ENCODE measurements around the gene RAPGEF2.

The RAPGEF2 gene

DNA sequence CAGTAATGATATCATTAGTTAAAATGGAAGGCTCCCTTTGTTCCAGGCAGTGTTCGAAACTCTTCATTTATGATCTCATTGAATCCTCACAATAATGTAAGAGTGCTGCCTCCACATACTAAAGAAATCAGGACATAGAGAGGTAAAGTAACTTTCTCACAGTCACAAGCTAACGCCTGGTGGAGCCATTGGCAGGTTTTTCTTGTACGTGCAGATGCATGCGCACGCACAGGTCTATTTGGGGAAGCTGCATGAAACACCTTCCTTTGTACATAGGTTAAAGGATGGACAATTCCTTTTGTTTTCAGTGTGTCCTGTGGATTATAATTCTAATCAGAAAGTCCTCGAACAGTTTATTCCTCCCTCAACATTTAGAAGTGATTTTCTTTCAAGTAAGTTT lies 176.2 kb downstream of the RAPGEF2 start:
- no peak for DNase-seq (ENCODE audit: low read depth in 2 of 2)

DNA sequence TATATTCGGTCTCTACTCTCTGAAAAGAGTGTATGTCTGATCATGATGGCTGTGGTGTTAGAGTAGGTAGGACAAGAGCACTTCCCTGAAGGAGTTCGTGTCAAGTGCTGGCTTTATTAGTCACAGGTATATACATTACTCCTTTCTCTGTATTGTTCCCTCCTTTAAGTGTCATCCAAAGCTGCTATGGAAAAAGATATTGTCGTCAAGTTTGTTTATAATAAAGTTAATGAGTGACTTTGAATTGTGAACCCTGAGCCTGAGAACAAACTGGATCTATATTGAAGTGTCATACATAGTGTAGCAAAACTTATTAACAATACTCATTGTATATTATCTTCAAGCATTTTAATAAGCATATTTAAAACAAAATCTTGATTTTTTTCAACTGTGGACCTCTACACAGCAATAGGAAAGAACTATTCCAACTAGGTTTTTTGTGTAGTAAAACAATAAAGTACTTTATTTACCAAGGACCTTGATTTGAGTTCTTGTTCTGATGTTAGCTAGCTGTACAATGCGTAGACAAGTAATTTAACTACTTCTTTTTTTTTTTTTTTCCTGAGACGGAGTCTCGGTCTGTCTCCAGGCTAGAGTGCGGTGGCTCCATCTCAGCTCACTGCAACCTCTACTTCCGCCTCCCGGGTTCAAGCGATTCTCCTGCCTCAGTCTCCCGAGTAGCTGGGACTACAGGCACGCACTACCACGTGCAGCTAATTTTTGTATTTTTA lies 177.7 kb downstream of the RAPGEF2 start:
- no peak for DNase-seq (ENCODE audit: low read depth in 2 of 2)

DNA sequence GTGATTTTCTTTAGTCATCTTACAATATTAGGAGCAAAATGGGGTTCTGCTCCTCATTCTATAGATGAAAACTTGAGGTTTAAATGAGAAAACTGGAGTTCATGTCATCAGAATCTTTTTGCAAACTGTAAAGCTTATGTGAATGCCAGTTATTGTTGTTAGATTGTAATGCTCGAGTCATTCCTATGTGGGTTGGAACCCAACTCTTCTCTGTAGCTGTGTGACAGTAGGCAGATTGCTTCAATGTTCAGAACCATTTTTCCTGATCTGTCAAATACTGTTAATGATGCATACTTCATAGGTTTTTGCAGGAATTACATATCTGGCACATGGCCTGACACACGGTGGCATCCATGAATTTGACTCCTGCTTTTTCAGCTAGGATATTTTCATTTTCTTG lies 178.9 kb downstream of the RAPGEF2 start:
- DNase-seq (ENCODE audit: low read depth in 2 of 2): no peak

DNA sequence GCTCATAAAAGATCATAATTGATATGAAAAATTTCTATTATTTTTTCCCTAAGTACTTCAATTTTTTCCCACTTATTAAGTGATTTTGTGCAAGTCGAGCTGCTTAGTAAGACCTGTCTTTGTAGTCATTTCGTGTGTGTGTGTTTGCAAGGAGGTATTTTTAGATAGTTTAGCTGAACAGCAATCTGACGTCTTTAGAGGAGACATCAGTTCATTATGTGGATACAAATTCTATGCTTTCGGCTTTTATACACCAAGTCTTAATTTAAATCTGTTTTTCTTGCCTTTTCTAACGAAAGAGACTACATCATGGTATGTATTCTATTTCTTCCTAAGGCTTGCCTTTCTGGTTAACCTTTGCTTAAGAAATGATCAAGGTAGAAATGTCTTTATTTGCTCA lies 179.4 kb downstream of the RAPGEF2 start:
- no peak for DNase-seq (ENCODE audit: low read depth in 2 of 2)

DNA sequence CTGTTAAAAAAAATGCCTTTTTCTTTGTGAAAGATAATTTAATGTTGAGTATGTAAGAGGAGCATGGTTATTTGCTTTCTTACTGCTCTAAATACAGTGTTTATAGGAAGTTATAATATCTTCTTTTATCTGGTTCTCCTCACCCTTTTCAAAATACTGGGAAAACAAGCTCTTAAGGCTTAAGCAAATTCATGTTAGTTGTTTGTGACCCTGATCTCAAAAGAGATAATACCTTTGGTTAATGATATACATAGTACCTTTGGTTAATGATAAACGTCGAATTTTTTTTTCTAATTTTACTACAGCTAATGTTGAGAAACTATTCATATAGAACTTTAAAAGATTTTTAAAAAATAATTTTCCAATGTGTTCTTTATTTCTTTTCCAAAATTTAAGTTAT lies 180.1 kb downstream of the RAPGEF2 start:
- DNase-seq (ENCODE audit: low read depth in 2 of 2): no peak

DNA sequence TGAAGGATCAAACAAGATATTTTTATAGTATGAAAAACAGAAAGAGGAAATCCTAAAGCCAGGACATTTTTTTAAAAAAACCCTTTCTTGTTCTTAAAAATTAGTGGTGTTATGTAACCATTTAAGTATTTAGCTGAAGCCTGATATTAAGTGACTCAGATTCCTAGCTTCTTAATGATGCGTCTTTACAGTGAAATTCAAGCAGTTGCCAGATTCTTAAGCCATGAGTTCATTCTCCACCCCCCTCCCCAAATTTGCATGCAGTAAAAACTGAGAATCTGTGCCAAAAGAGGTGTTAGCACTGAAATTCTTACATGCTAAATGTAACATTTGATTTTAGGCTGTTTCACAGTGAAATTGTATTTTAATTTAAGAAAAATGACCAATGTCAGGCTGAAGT lies 180.8 kb downstream of the RAPGEF2 start:
- no peak for DNase-seq (ENCODE audit: low read depth in 2 of 2)

DNA sequence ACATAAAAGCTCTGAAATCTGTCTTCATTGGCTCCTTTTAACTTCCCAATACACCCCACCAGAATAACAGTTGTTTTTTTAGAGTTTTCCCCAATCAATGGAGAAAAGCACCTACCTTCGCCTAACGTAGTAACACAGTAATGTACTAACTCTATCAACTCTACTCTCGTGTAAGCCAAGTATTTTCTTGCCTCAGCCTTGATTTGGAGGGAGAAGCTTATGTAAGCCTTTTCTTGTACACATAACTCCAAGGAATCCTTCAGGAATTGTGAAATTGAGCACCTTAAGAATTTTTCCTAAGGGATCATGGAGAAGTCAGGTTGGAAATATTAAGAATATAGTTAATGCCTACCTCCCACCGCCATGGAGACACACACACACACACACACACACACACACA lies 181.2 kb downstream of the RAPGEF2 start:
- no peak for DNase-seq (ENCODE audit: low read depth in 2 of 2)

DNA sequence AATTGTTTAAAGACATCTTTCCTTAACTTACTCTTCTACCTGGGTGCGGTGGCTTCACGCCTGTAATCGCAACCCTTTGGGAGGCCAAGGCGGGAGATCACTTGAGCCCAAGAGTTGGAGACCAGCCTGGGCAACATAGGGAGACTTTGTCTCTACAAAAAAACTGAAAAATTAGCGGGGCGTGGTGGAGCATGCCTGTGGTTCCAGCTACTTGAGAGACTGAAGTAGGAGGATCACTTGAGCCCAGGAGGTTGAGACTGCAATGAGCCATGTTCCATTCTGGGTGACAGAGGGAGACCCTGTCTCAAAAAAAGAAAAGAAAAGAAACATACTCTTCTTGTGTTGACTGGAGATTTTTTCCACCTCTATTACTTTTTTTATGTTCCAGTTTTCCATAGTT lies 181.9 kb downstream of the RAPGEF2 start:
- DNase-seq (ENCODE audit: low read depth in 2 of 2): no peak

DNA sequence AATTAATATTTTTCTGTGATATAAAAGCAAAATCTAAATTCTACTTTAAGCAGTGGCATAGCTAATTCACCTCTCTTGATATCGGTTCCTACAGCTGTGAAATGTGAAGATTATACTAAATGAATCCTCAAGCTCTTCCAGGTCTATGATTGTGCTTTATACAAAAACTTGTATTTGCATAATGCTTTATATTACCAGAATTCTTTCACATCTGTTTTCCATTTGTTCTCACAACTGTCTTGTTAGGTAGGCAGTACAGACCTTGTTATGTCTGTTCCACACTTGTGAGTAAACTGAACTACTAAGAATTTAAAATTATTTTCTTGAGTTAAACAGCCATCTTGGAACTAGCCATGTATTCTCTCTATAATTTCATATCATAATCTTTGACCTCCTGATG lies 184.9 kb downstream of the RAPGEF2 start:
- DNase-seq (ENCODE audit: low read depth in 2 of 2): no peak

DNA sequence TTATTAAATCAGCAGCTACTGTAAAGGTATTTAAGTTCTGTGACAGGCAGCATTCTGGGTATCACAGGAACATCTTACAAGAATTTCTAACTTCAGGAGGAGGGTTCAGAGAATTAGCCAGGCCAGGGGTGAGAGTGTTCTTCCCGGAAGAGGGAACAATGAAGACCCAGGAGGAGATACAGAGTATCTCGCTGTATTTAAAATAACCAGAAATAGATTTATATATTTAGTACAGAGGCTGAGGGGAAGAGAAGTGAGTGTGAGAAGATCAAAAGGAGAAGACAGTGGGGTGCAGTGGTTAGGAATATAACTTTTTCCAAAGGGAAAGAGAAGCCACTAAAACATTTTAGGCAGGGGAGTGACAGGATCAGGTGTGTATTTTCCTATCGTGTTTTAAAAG lies 186.8 kb downstream of the RAPGEF2 start:
- no peak for DNase-seq (ENCODE audit: low read depth in 2 of 2)

DNA sequence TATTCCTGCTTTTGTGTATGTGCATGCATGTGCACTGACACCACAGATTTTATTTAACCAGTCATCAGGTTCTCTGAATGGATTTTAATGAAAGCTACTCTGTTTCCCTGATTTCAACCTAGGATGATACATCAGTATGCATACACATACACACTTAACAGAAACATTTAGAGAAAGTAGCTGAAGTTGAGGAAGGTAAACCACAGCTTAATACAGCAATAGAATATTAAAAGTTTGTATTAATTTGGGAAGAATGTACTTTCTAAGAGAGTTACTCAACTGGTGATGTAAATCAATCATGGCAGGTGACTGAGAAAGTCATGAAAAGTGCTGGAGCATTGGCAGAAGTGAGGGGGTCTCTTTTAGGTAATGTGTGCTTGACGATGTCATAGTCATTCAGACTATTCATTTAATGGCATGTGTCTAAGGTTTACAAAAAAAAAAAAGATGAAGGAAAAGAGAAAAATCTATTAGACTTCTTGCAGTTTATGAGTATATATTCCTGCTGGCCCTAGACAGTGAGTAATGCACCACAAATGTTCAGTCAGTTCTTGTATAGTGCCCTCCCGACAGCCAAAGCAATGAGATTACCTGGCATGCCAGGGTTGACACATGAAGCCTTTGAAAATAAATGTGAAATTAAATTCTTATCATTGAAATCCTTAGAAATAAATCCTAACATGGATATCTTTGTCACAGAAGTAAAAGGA lies 187.6 kb downstream of the RAPGEF2 start:
- no peak for DNase-seq (ENCODE audit: low read depth in 2 of 2)

DNA sequence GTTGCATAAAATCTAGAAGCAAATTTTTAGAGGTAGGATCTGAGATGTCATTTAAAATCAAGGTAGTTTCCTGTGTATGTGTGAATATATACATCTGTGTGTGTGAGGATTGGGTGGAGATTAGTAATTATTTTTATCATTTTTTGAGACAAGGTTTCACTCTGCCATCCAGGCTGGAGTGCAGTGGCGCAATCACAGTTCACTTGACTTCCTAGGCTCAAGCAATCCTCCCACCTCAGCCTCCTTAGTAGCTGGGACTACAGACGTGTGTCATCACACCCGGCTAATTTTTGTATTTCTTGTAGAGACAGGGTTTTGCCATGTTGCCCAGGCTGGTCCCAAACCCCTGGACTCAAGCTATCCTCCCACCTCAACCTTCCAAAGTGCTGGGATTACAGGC lies 188.3 kb downstream of the RAPGEF2 start:
- no peak for DNase-seq (ENCODE audit: low read depth in 2 of 2)

DNA sequence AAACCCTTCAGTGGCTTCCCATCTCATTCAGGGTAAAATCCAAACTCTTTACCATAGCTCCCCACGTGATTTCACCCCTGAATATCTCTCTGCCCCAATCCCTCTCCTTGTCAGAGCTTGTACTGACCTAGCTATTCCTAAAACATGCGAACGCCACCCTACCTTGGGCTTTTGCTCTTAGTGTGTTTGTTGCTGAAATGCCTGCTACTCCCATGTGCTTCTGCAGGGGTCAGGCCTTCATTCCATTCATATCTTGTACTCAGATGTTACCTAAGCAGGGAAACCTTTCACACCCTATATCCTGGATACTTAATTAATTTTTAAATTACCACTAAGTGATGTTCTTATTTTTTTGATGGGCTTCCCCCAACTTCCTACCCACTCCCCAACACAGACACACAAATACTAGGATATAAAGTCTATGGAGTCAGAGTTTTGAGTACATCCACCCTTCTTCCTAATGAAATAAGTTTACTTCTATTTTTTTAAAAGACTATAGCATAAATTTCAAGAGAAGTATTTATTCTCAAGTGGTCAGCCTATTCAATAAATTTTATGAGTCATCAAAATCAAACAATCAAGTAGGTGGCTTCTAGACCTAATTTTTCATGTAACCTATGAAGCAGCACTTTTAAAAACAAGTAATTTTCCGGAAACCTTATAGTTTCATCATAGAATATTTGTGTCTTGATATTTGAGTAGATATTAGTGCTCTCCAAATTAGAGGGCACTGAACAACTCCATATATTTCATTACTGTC lies 189.4 kb downstream of the RAPGEF2 start:
- DNase-seq (ENCODE audit: low read depth in 2 of 2): no peak

DNA sequence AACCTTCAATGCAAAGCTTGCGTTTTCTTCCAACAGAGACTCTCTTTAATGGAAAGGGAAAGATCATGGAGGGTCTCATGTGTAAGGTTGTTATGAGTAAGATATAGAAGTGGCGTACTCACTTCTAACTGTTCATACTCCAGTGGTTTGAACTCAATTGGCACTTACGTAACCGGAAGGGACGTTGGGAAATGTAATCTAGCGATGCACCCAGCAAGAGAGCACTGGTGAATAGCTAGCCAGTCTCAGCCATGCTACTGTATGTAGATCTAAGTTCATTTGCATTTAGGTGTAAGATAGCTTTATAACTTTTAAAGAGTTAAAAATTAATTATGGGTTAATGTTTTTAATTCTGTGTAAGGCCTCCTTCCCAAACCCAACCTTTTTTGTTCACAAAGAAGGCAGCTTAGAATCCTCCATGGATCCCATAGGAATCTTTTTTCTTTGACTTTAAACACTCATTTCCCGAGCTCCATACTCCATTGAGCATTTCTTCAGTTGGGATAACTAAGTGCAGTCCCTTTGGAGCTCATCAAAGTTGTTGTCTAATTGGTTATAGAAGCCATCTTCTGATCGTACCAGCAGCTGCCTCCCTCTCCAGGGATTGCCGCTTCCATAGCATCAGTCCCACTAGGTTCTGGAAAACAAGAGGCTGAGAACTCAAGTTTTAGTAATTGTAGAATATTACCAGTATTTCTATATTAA lies 191.1 kb downstream of the RAPGEF2 start:
- DNase-seq (ENCODE audit: low read depth in 2 of 2): no peak

DNA sequence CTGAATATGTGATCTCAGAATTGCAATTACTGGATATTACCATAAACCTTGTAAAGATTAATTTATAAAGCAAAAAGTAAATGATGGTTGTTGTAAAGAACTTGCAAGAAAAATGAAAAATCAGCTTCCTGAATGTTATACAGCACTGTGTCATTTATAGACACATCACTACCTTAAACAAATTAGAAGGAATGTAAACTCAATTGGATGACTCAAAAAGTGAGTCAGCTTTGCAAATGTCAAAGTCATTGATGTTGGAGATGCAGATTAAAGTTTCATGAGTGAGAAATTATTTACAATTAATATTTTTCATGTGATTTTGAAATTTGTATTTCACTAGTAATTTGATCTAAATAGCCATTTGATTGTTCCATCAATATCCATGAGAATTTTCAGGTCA lies 193.2 kb downstream of the RAPGEF2 start:
- no peak for DNase-seq (ENCODE audit: low read depth in 2 of 2)

DNA sequence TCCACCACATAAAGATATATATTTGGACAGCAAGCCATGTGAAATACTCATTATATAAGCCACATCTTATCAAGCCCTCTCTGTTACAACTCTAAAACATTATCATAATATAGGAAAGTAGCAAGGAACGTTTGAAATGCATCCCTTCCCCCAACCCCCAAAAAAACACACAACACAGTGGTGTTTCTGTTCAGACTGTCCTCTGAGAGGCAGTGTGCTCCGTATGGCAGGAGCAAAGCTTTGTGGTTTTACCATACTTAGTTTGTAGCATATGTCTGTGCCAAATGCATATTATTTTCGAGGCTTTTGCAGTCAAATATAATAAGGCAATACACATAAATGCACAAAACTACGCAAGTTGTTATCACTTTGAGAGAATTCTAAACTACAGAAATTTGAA lies 194.2 kb downstream of the RAPGEF2 start:
- no peak for DNase-seq (ENCODE audit: low read depth in 2 of 2)

DNA sequence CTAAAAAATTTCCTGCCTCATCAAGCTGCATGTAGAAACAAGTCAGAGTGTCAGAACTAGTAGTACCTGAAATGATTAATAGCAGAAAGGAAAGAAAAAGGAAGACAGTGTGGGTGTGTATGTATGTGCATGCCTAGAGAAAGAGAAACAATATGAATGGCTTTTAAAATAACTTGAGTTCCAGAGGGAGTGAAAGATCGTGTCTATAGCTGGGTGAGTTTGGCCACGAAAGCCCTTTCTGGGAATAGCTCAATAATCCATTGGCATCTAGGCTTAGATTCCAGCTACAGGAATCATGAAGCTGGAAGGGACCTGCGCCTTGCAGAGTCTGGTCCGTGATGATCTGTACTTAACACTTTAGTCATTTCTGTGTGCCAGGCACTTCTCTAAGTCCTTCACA lies 195.6 kb downstream of the RAPGEF2 start:
- DNase-seq (ENCODE audit: low read depth in 2 of 2): no peak

DNA sequence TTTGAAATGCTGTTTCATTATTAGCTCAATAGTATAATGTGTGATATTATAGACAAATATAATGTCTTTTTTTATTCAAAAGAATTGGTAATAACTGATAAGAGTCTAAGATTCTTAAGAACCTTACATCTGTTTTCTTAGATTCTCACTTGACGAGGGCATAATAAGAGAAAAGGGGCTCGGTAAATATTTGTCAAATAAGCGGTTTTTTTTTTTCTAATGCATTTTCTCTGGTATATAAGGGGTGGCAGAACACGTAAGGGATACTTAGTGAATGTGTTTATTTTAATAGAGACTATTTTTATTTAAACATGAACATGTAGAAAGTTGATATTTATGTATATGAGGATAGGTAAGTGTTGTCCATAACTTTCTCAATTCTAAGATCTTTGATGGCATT lies 200.6 kb downstream of the RAPGEF2 start:
- no peak for DNase-seq (ENCODE audit: low read depth in 2 of 2)

DNA sequence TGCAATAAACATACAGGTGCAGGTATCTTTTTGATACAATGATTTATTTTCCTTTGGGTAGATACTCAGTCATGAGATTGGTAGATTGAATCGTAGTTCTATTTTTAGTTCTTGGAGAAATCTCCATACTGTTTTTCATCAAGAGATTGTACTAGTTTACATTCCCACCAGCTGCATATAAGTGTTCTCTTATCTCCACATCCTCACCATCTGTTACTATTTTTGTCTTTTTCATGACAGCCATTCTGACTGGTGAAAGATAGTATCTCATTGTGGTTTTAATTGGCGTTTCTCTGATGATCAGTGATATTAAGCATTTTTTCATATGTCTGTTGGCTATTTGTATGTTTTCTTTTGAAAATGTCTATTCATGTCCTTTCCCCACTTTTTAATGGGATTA lies 202.2 kb downstream of the RAPGEF2 start:
- DNase-seq (ENCODE audit: low read depth in 2 of 2): no peak

DNA sequence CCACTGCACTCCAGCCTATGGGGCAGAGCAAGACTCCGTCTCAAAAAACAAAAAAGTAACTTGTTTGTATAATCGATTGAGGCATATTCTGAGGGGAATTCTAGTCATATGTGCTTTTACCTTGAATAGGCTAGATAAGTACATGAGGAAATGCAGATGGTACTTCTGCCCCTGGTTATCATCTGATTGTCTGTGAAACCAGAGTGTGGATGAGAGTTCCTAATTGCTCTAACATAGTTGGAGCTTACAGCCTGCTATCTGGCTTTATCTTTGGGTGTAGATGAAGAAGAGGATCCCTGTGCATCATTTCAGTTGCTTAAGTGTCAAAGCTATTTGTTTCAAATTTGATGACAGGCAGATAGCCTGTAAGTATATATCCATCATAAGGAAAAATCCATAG lies 205.1 kb downstream of the RAPGEF2 start:
- no peak for DNase-seq (ENCODE audit: low read depth in 2 of 2)

DNA sequence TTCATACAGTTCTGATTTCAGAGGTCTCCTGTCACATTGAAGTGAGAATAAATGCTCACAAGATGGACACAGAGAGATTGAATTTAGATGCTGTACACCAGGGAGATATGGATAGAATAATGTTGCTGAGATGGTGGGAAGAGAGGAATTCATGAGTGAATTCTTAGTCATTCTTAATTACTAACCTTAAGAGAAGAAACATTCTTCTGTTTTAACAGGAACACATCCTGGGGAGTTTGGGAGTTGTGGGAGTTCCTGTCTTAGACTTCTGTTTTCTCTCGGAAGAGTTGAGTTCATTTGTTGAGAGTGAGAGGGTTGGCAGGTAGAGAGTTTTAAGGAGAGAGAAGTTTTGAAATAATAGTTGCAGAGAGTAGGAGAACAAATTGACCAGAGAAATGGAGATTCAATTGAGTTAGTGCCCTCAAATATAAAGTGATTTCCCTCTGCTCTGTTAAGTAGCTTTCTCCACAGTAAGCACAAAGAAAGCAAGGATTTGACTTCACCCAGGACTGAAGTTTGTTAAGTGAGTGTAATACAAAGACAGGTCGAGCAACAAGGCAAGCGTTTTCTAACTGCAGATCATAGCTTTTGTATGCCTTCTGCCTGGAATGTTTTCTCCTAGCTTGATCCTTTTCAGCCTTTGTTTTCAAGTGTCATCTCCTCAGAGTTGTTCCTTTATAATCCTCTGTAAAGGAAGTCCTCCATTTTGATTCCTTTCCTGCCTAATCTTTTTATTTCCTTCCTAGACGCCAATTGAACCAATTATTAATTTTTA lies 205.9 kb downstream of the RAPGEF2 start:
- DNase-seq (ENCODE audit: low read depth in 2 of 2): no peak

DNA sequence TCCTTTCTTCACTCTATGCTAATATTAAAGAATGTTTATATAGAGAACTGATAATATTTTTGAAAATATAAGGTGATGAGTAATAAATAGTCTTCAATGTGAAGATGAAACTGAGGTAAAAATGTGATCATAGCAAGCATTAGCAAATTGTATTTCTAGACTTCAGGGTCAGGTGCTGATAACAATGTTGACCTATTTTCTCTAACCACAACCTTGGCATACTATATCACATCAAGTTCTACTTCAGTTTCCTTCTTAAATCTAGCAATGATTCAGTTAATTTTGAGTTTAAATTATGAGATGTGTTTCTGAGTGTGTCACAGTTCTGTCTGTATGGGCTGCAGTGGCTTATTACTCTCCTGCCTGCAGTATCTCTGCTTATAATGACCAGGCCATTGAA lies 209.4 kb downstream of the RAPGEF2 start:
- DNase-seq (ENCODE audit: low read depth in 2 of 2): no peak
